Measurements from ENCODE around the gene ARAP2. TPM values are rescaled to one million over a fixed set of nuclear protein-coding genes. Genes with fewer than 3 reads are reported as not detected.
A peak's percentile ranks its signal among the peaks of the same experiment; 100 is the strongest.

ARAP2 gene
- 10 to 100 TPM; 12.4 to 23.4 (median 14.4) TPM for total RNA-seq

GRCh38 chr4:36244257-36245082, at the start of gene ARAP2:
Gene ARAP2 (minus strand): TSS chr4:36244514. CDS start chr4:36229486, 15,028 bp downstream.
- Histone ChIP-seq H3K36me3 (no peaks in the 10 kb centered on the region), H3K9me3 (no peaks in the 10 kb centered on the region), H3K27me3 (peaks cover 32% of the 10 kb centered on the region), H3K27ac (peak within 1 kb of the TSS in 3 of 4 donors; percentile 75 to 87 (median 76)), H3K4me1 (peaks cover 0 to 10% (median 0%) of the 10 kb centered on the region in 3 donors), H3K4me3 (peak within 1 kb of the TSS; percentile 40 to 63)
- TF ChIP-seq POLR2A (IDR thresholded peaks at IDR 0.05) (peak in 1 of 2 donors; percentile 17), CTCF (IDR thresholded peaks at IDR 0.05) (no peak)
- ATAC-seq, result peak; percentile 64
- WGBS, 2 donors (ENCODE audit: low coverage in 1 of 2), result 60% methylated on average over 1 of the region's 81 CpGs; no CpG with 5 or more reads in 1 of the 2 donors

GRCh38 chr4:36292556-36293188, 48.4 kb upstream of the ARAP2 start:
- Histone ChIP-seq H3K4me1 (no peaks in the 10 kb centered on the region), H3K27ac (no peak overlapping the region), H3K27me3 (no peaks in the 10 kb centered on the region), H3K4me3 (no peak overlapping the region), H3K36me3 (no peaks in the 10 kb centered on the region), H3K9me3 (no peaks in the 10 kb centered on the region)
- 74 to 77% methylated on average over 5 to 7 of the region's 7 CpGs for WGBS, 2 donors (ENCODE audit: low coverage in 1 of 2)
- TF ChIP-seq POLR2A (IDR thresholded peaks at IDR 0.05) (no peak), EP300 (IDR thresholded peaks at IDR 0.05) (no peak), POLR2AphosphoS5 (IDR thresholded peaks at IDR 0.05) (no peak), CTCF (IDR thresholded peaks at IDR 0.05) (no peak)
- no peak for ATAC-seq

- Histone ChIP-seq H3K4me3 (no peak overlapping the region), H3K4me1 (no peaks in the 10 kb centered on the region), H3K27me3 (no peaks in the 10 kb centered on the region), H3K9me3 (no peaks in the 10 kb centered on the region), H3K27ac (no peak overlapping the region), H3K36me3 (no peaks in the 10 kb centered on the region)
- no peak for ATAC-seq
- no peak for TF ChIP-seq POLR2A (IDR thresholded peaks at IDR 0.05)
- no peak for TF ChIP-seq CTCF (IDR thresholded peaks at IDR 0.05)
- TF ChIP-seq POLR2AphosphoS5 (IDR thresholded peaks at IDR 0.05), result no peak
- no peak for TF ChIP-seq EP300 (IDR thresholded peaks at IDR 0.05)
- WGBS, 2 donors (ENCODE audit: low coverage in 1 of 2), result 76 to 82% methylated on average over 2 of the region's 2 CpGs
Measured at GRCh38 chr4:36290641-36291040, 46.3 kb upstream of the ARAP2 start.

GRCh38 chr4:36288731-36289426, 44.6 kb upstream of the ARAP2 start:
- WGBS, 2 donors (ENCODE audit: low coverage in 1 of 2), result 40 to 43% methylated on average over 2 of the region's 2 CpGs

More at GRCh38 chr4:36288731-36289426, 44.6 kb upstream of the ARAP2 start:
- H3K36me3 ChIP-seq, result no peaks in the 10 kb centered on the region
- H3K4me3 ChIP-seq, result no peak overlapping the region
- no peaks in the 10 kb centered on the region for H3K4me1 ChIP-seq
- no peak overlapping the region for H3K27ac ChIP-seq
- no peak for ATAC-seq
- H3K27me3 ChIP-seq, result no peaks in the 10 kb centered on the region
- no peaks in the 10 kb centered on the region for H3K9me3 ChIP-seq
- TF ChIP-seq POLR2A (IDR thresholded peaks at IDR 0.05), result no peak
- TF ChIP-seq POLR2AphosphoS5 (IDR thresholded peaks at IDR 0.05), result no peak
- TF ChIP-seq EP300 (IDR thresholded peaks at IDR 0.05), result no peak
- no peak for TF ChIP-seq CTCF (IDR thresholded peaks at IDR 0.05)

Data from gastroesophageal sphincter (tissue), 4 donors.